HG02610 (cell line): Measurements from ENCODE around the gene PDSS2.

Source experiments
- ATAC-seq: cut with Tn5 transposase; IDR thresholded peaks from one replicate; pipeline ENCODE4 v1.9.1; 2021; ENCODE audit warnings: mild to moderate bottlenecking, moderate library complexity; ENCODE audit not compliant: unreplicated experiment

Gene PDSS2

GRCh38 chr6:107275330-107275865 lies 184.0 kb downstream of the PDSS2 start:
- no peak for ATAC-seq

GRCh38 chr6:107274288-107274687 lies 185.1 kb downstream of the PDSS2 start:
- ATAC-seq = no peak

- ATAC-seq = no peak
Observed at GRCh38 chr6:107272246-107272645, 187.1 kb downstream of the PDSS2 start.

GRCh38 chr6:107271208-107271790 lies 188.1 kb downstream of the PDSS2 start:
- no peak for ATAC-seq

GRCh38 chr6:107267634-107268033 lies 191.7 kb downstream of the PDSS2 start:
- ATAC-seq = no peak

- no peak for ATAC-seq
Observed at GRCh38 chr6:107267006-107267405, 192.4 kb downstream of the PDSS2 start.

GRCh38 chr6:107266563-107266962 lies 192.8 kb downstream of the PDSS2 start:
- ATAC-seq = no peak

GRCh38 chr6:107264357-107264840 lies 195.0 kb downstream of the PDSS2 start:
- no peak for ATAC-seq

- no peak for ATAC-seq
Observed at GRCh38 chr6:107259951-107260350, 199.4 kb downstream of the PDSS2 start.

GRCh38 chr6:107248147-107248546 lies 211.2 kb downstream of the PDSS2 start:
- ATAC-seq = no peak

GRCh38 chr6:107246972-107247615 lies 212.3 kb downstream of the PDSS2 start:
- no peak for ATAC-seq

GRCh38 chr6:107246249-107246971 lies 213.0 kb downstream of the PDSS2 start:
- ATAC-seq = no peak

- ATAC-seq = no peak
Observed at GRCh38 chr6:107244742-107245480, 214.5 kb downstream of the PDSS2 start.

GRCh38 chr6:107244082-107244741 lies 215.2 kb downstream of the PDSS2 start:
- ATAC-seq = no peak

- ATAC-seq = no peak
Observed at GRCh38 chr6:107243471-107243870, 215.9 kb downstream of the PDSS2 start.

- ATAC-seq = no peak
Observed at GRCh38 chr6:107237992-107238660, 221.2 kb downstream of the PDSS2 start.

GRCh38 chr6:107235511-107235910 lies 223.9 kb downstream of the PDSS2 start:
- ATAC-seq = no peak

- no peak for ATAC-seq
Observed at GRCh38 chr6:107235007-107235406, 224.4 kb downstream of the PDSS2 start.

- no peak for ATAC-seq
Observed at GRCh38 chr6:107231243-107231642, 228.1 kb downstream of the PDSS2 start.

GRCh38 chr6:107230448-107230847 lies 228.9 kb downstream of the PDSS2 start:
- no peak for ATAC-seq
